DMS153 treated with DMSO at 0.1 percent for 48 hours (cell line): ENCODE data around the gene MUC22.
A peak's percentile ranks its signal among the peaks of the same experiment; 100 is the strongest.
"Not testable (repeated sequence)": the region's sequence is repeated elsewhere in the genome, so short reads cannot be mapped to it uniquely, and the experiment has no call there.

ENCODE experiments used
- DNase-seq: peaks from one replicate; lab custom pipeline; 2025; ENCODE audit not compliant: unreplicated experiment; lab: John Stamatoyannopoulos, UW

The MUC22 gene

GRCh38 chr6:31037169-31037568 is 26.9 kb downstream of the MUC22 start:
- DNase-seq = no peak

- DNase-seq = no peak
Measured at GRCh38 chr6:31037682-31038081, 27.4 kb downstream of the MUC22 start.

- DNase-seq = no peak
Measured at GRCh38 chr6:31038559-31038958, 28.3 kb downstream of the MUC22 start.

GRCh38 chr6:31040801-31041200 is 30.5 kb downstream of the MUC22 start:
- no peak for DNase-seq

- no peak for DNase-seq
Measured at GRCh38 chr6:31041372-31041974, 31.2 kb downstream of the MUC22 start.

- DNase-seq = no peak
Measured at GRCh38 chr6:31042806-31043205, 32.5 kb downstream of the MUC22 start.

- no peak for DNase-seq
Measured at GRCh38 chr6:31048099-31048498, 37.8 kb downstream of the MUC22 start.

- no peak for DNase-seq
Measured at GRCh38 chr6:31049518-31049917, 39.2 kb downstream of the MUC22 start.

GRCh38 chr6:31053187-31053586 is 42.9 kb downstream of the MUC22 start:
- not testable (repeated sequence) for DNase-seq

GRCh38 chr6:31053873-31054272 is 43.6 kb downstream of the MUC22 start:
- DNase-seq = no peak

GRCh38 chr6:31055441-31055840 is 45.2 kb downstream of the MUC22 start:
- DNase-seq = no peak

- DNase-seq = no peak
Measured at GRCh38 chr6:31057426-31058003, 47.2 kb downstream of the MUC22 start.

- DNase-seq = peak; percentile 16
Measured at GRCh38 chr6:31058128-31058894, 48.0 kb downstream of the MUC22 start.

GRCh38 chr6:31060145-31060544 is 49.9 kb downstream of the MUC22 start:
- DNase-seq = no peak

GRCh38 chr6:31063906-31064435 is 53.7 kb downstream of the MUC22 start:
- DNase-seq = no peak

- no peak for DNase-seq
Measured at GRCh38 chr6:31065556-31065955, 55.3 kb downstream of the MUC22 start.

- not testable (repeated sequence) for DNase-seq
Measured at GRCh38 chr6:31067028-31067427, 56.8 kb downstream of the MUC22 start.

GRCh38 chr6:31067891-31068668 is 57.8 kb downstream of the MUC22 start:
- DNase-seq = not testable (repeated sequence)

- DNase-seq = peak; percentile 63
Measured at GRCh38 chr6:31068669-31069340, 58.5 kb downstream of the MUC22 start.

- peak; percentile 22 for DNase-seq
Measured at GRCh38 chr6:31070711-31071197, 60.5 kb downstream of the MUC22 start.

- DNase-seq = no peak
Measured at GRCh38 chr6:31074401-31074800, 64.1 kb downstream of the MUC22 start.
